Caco-2 (cell line): Measurements from ENCODE around the gene TPSG1. TPM values are rescaled to one million over a fixed set of nuclear protein-coding genes. Genes with fewer than 3 reads are reported as not detected.

ENCODE experiments used
- BruUV-seq: library from RNA; stranded (reverse); fragments of 400-500 nt; replicated peaks from 2 replicates; lab custom pipeline; 2021; lab: Mats Ljungman, UMichigan
- CTCF ChIA-PET: fragments of 300-600 bp; sonication (Branson Sonifier 250); formaldehyde crosslinking; loops from one replicate; lab custom pipeline; 2022; ENCODE audit warnings: antibody characterized with exemption; lab: Charles Lee
- POLR2A ChIA-PET: fragments of 300-600 bp; sonication (Branson Sonifier 250); formaldehyde crosslinking; loops from one replicate; lab custom pipeline; 2022; ENCODE audit warnings: antibody characterized with exemption; lab: Charles Lee
- DNase-seq, 2 experiments: peaks; one replicate each; pipeline versions ENCODE4 v3.0.0 to v3.0.0-alpha.2; 2020 to 2022
- H3K27me3 ChIP-seq: replicated peaks from 2 replicates; pipeline ENCODE4 v1.6.0; 2011; ENCODE audit warnings: low read length; ENCODE audit not compliant: control insufficient read depth, insufficient read depth
- H3K36me3 ChIP-seq: 2 replicates; pipeline ENCODE4 v1.5.1; 2011; ENCODE audit warnings: low read length; ENCODE audit not compliant: control insufficient read depth, insufficient read depth
- H3K4me1 ChIP-seq: fragments of 250-450 bp; sonication (Bioruptor Pico); 2 replicates; pipeline ENCODE4 v1.5.1; 2020; ENCODE audit warnings: mild to moderate bottlenecking
- H3K4me3 ChIP-seq: 2 replicates; pipeline ENCODE4 v1.5.1; 2011; ENCODE audit warnings: low read depth, mild to moderate bottlenecking, control low read depth, low read length
- H3K9me3 ChIP-seq: fragments of 250-450 bp; sonication (Bioruptor Pico); 2 replicates; pipeline ENCODE4 v1.5.1; 2020; ENCODE audit warnings: mild to moderate bottlenecking, moderate library complexity
- H3K27ac Mint-ChIP-seq: one replicate; pipeline ENCODE4 v1.8.0; 2022; ENCODE audit warnings: mixed read lengths; ENCODE audit not compliant: unreplicated experiment
- H3K27me3 Mint-ChIP-seq: one replicate; pipeline ENCODE4 v1.8.0; 2022; ENCODE audit warnings: mixed read lengths; ENCODE audit not compliant: insufficient read depth, unreplicated experiment
- H3K36me3 Mint-ChIP-seq: one replicate; pipeline ENCODE4 v1.8.0; 2022; ENCODE audit warnings: mild to moderate bottlenecking, mixed read lengths; ENCODE audit not compliant: insufficient read depth, unreplicated experiment
- H3K4me1 Mint-ChIP-seq: one replicate; pipeline ENCODE4 v1.8.0; 2022; ENCODE audit warnings: low read depth, mixed read lengths; ENCODE audit not compliant: unreplicated experiment
- H3K4me3 Mint-ChIP-seq: one replicate; pipeline ENCODE4 v1.8.0; 2022; ENCODE audit warnings: mild to moderate bottlenecking, moderate library complexity, mixed read lengths; ENCODE audit not compliant: unreplicated experiment
- H3K9me3 Mint-ChIP-seq: one replicate; pipeline ENCODE4 v1.8.0; 2022; ENCODE audit warnings: mixed read lengths; ENCODE audit not compliant: unreplicated experiment
- CTCF ChIP-seq, 2 experiments: fragments of 200-600 bp in 1 of 2; IDR thresholded peaks; 1 replicate in 1 of 2; 2 replicates in 1 of 2; pipeline versions ENCODE4 v1.5.1 to v1.8.0; 2011 to 2022; ENCODE audit warnings: antibody characterized with exemption in 1 of 2, control low read depth in 1 of 2, inconsistent platforms in 1 of 2, low read depth in 1 of 2, low read length in 1 of 2, mild to moderate bottlenecking in 1 of 2, moderate library complexity in 1 of 2; ENCODE audit not compliant: insufficient read depth in 1 of 2, severe bottlenecking in 1 of 2, unreplicated experiment in 1 of 2
- intact Hi-C: fragments of 100-400 bp; cut with micrococcal nuclease; formaldehyde crosslinking; loops from one replicate; pipeline ENCODE4 v1.10.0; 2022; ENCODE audit not compliant: unreplicated experiment
- total RNA-seq: library from RNA; stranded (reverse); gene quantifications from 2 replicates; pipeline ENCODE4 v1.2.3, GENCODE V29; 2022

The TPSG1 gene
- total RNA-seq, 1 experiment from 2014 or later: not detected

GRCh38 chr16:1195393-1195666 lies 29.7 kb downstream of the TPSG1 start:
- no peak for TF ChIP-seq CTCF (IDR thresholded peaks at IDR 0.05; ENCODE audit: insufficient read depth in 1 of 2, low read depth in 1 of 2, low read length in 1 of 2, severe bottlenecking in 1 of 2, unreplicated experiment in 1 of 2)
- POLR2A ChIA-PET: no interaction called here
- no peaks in the 10 kb centered on the region; the same call in 1 of the 2 replicates for H3K36me3 ChIP-seq
- no peaks in the 10 kb centered on the region for H3K27me3 Mint-ChIP-seq
- no peak for DNase-seq
- CTCF ChIA-PET: no interaction called here
- H3K36me3 Mint-ChIP-seq: peaks cover 6% of the 10 kb centered on the region
- H3K9me3 Mint-ChIP-seq: no peaks in the 10 kb centered on the region
- H3K4me3 Mint-ChIP-seq: no peak overlapping the region
- H3K27ac Mint-ChIP-seq: no peak overlapping the region
- H3K4me3 ChIP-seq: no peak overlapping the region
- H3K4me1 ChIP-seq: no peaks in the 10 kb centered on the region
- BruUV-seq: no TSS peak
- no peaks in the 10 kb centered on the region for H3K4me1 Mint-ChIP-seq
- no peaks in the 10 kb centered on the region for H3K27me3 ChIP-seq
- intact Hi-C loops: no loop called here
- H3K9me3 ChIP-seq: no peaks in the 10 kb centered on the region

GRCh38 chr16:1194665-1195392 lies 30.2 kb downstream of the TPSG1 start:
- Mint-ChIP-seq H3K4me3 (no peak overlapping the region), H3K36me3 (peaks cover 3% of the 10 kb centered on the region), H3K9me3 (no peaks in the 10 kb centered on the region), H3K27ac (no peak overlapping the region), H3K4me1 (no peaks in the 10 kb centered on the region), H3K27me3 (no peaks in the 10 kb centered on the region)
- BruUV-seq: no TSS peak
- TF ChIP-seq CTCF (IDR thresholded peaks at IDR 0.05; ENCODE audit: insufficient read depth in 1 of 2, low read depth in 1 of 2, low read length in 1 of 2, severe bottlenecking in 1 of 2, unreplicated experiment in 1 of 2): peak; percentile 72 to 82
- Histone ChIP-seq H3K4me3 (no peak overlapping the region), H3K9me3 (no peaks in the 10 kb centered on the region), H3K4me1 (no peaks in the 10 kb centered on the region), H3K36me3 (no peaks in the 10 kb centered on the region), H3K27me3 (no peaks in the 10 kb centered on the region)
- POLR2A ChIA-PET: no interaction called here
- DNase-seq: peak in 1 of 2 experiments; percentile 30
- CTCF ChIA-PET: interaction anchor here (1.0 kb wide), 1 partner anchor 89 kb away, joined by 3 read pairs; no protein-coding TSS in a partner anchor
- intact Hi-C loops: no loop called here

DNA sequence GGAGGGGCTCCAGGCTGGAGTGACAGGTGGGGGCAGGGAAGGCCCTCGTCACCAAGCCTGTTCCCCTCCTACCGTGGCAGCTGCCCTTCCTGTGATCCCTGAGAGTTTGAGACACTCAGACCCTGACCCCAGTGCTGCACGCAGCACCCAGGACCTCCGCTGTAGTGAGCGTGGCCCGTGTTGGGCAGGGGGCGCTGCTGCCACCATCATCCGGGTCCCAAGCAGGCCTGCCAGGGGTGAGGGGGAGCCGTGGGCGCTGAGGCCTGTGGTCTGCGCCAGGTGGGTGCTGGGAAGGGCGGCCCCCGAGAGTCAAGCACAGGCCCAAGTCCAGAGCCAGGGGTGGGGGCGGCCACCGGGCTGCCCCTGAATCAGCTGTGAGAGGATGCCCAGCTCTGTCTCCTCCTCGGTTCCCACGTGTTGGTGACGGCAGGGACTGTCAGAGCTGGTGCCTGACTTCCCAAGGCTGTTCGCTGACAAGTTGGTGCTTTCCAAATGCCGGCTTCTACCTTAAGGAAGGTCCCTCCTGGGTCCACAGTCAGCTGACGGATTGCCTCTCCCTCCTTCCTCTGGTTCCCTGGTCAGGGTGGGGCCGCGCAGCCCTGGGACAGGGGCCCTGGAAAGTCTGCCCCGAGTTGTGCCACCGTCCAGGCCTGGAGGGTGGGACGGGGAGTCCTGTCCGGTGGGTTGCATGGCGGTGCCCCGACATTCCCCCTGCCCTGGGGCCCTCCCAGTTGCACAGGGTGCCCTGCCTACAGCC lies 31.1 kb downstream of the TPSG1 start:
- H3K4me3 ChIP-seq: no peak overlapping the region
- no peaks in the 10 kb centered on the region for H3K36me3 ChIP-seq
- no peaks in the 10 kb centered on the region for H3K27me3 ChIP-seq

More for the DNA sequence above, 31.1 kb downstream of the TPSG1 start:
- H3K9me3 Mint-ChIP-seq: no peaks in the 10 kb centered on the region
- BruUV-seq: no TSS peak
- intact Hi-C loops: no loop called here
- no peaks in the 10 kb centered on the region for H3K4me1 ChIP-seq
- ChIA-PET CTCF (interaction anchor here (1.0 kb wide), 1 partner anchor 88 kb away, joined by 3 read pairs; no protein-coding TSS in a partner anchor), POLR2A (no interaction called here)
- no peaks in the 10 kb centered on the region for H3K27me3 Mint-ChIP-seq
- no peaks in the 10 kb centered on the region for H3K9me3 ChIP-seq
- TF ChIP-seq CTCF (IDR thresholded peaks at IDR 0.05; ENCODE audit: insufficient read depth in 1 of 2, low read depth in 1 of 2, low read length in 1 of 2, severe bottlenecking in 1 of 2, unreplicated experiment in 1 of 2): no peak
- H3K4me3 Mint-ChIP-seq: no peak overlapping the region
- DNase-seq: no peak
- no peak overlapping the region for H3K27ac Mint-ChIP-seq
- no peaks in the 10 kb centered on the region for H3K36me3 Mint-ChIP-seq
- no peaks in the 10 kb centered on the region for H3K4me1 Mint-ChIP-seq
